Suprapubic skin (tissue), 4 donors: ENCODE data around the gene HSD17B8.

Experiments used
- CTCF ChIP-seq, 2 donors: fragments of 200-600 bp in 1 of 2; fragments of 450-650 bp in 1 of 2; sonication (generic) in 1 of 2; IDR thresholded peaks; one replicate each; pipeline ENCODE4 v1.5.1; 2016 to 2019; ENCODE audit warnings: antibody characterized with exemption in 2 of 2, mild to moderate bottlenecking in 1 of 2, moderate library complexity in 1 of 2
- EP300 ChIP-seq: sonication (generic); formaldehyde crosslinking; IDR thresholded peaks from one replicate; pipeline ENCODE4 v1.6.1; 2017; ENCODE audit warnings: antibody characterized with exemption
- POLR2A ChIP-seq, 2 donors: fragments of 450-650 bp; IDR thresholded peaks; one replicate each; pipeline ENCODE4 v1.6.1; 2017; ENCODE audit warnings: antibody characterized with exemption in 2 of 2, mild to moderate bottlenecking in 2 of 2, moderate library complexity in 2 of 2
- POLR2AphosphoS5 ChIP-seq, 3 donors: sonication (generic); formaldehyde crosslinking; IDR thresholded peaks; one replicate each; pipeline ENCODE4 v1.6.1; 2017; ENCODE audit warnings: antibody characterized with exemption in 3 of 3

GRCh38 chr6:33176906-33177305, 27.5 kb upstream of the HSD17B8 start:
- no peak for TF ChIP-seq CTCF (IDR thresholded peaks at IDR 0.05)
- no peak for TF ChIP-seq POLR2AphosphoS5 (IDR thresholded peaks at IDR 0.05)
- no peak for TF ChIP-seq POLR2A (IDR thresholded peaks at IDR 0.05)
- no peak for TF ChIP-seq EP300
